GM06990 (cell line): ENCODE results near the gene B4GALNT3.

Source experiments
- DNase-seq: peaks from one replicate; pipeline ENCODE4 v3.0.0-alpha.2; 2011; ENCODE audit not compliant: insufficient read length; ENCODE audit errors: extremely low read depth
- H3K27me3 ChIP-seq: replicated peaks from 2 replicates; pipeline ENCODE4 v1.6.0; 2011; ENCODE audit warnings: low read length; ENCODE audit not compliant: control insufficient read depth, insufficient read depth
- H3K36me3 ChIP-seq: 2 replicates; pipeline ENCODE4 v1.5.1; 2011; ENCODE audit warnings: low read length; ENCODE audit not compliant: control insufficient read depth, insufficient read depth
- H3K4me3 ChIP-seq: replicated peaks from 2 replicates; pipeline ENCODE4 v1.5.1; 2011; ENCODE audit warnings: low read depth, mild to moderate bottlenecking, control low read depth, low read length
- CTCF ChIP-seq: IDR thresholded peaks from 2 replicates; pipeline ENCODE4 v1.5.1; 2011; ENCODE audit warnings: low read length, control low read depth, mild to moderate bottlenecking, inconsistent platforms; ENCODE audit not compliant: insufficient read depth, poor library complexity, severe bottlenecking

B4GALNT3 gene

GRCh38 chr12:530821-531220, 71.1 kb downstream of the B4GALNT3 start:
- no peak for TF ChIP-seq CTCF
- Histone ChIP-seq H3K4me3 (no peak overlapping the region), H3K36me3 (no peaks in the 10 kb centered on the region), H3K27me3 (peaks cover 2% of the 10 kb centered on the region)
- DNase-seq: no peak

GRCh38 chr12:531951-532585, 72.3 kb downstream of the B4GALNT3 start:
- H3K27me3 ChIP-seq: no peaks in the 10 kb centered on the region; the same call in none of the 2 replicates
- no peaks in the 10 kb centered on the region for H3K36me3 ChIP-seq
- TF ChIP-seq CTCF: no peak
- DNase-seq: no peak
- no peak overlapping the region for H3K4me3 ChIP-seq

GRCh38 chr12:532908-533565, 73.3 kb downstream of the B4GALNT3 start:
- TF ChIP-seq CTCF: no peak
- DNase-seq: no peak
- no peaks in the 10 kb centered on the region for H3K36me3 ChIP-seq
- H3K27me3 ChIP-seq: no peaks in the 10 kb centered on the region; the same call in 1 of the 2 replicates
- no peak overlapping the region for H3K4me3 ChIP-seq

GRCh38 chr12:533718-534117, 74.0 kb downstream of the B4GALNT3 start:
- no peak for DNase-seq
- H3K27me3 ChIP-seq: no peaks in the 10 kb centered on the region; the same call in none of the 2 replicates
- no peaks in the 10 kb centered on the region for H3K36me3 ChIP-seq
- TF ChIP-seq CTCF: no peak
- no peak overlapping the region for H3K4me3 ChIP-seq

GRCh38 chr12:534216-534615, 74.5 kb downstream of the B4GALNT3 start:
- no peak for DNase-seq

More at GRCh38 chr12:534216-534615, 74.5 kb downstream of the B4GALNT3 start:
- TF ChIP-seq CTCF: no peak
- no peaks in the 10 kb centered on the region; the same call in none of the 2 replicates for H3K27me3 ChIP-seq
- H3K4me3 ChIP-seq: no peak overlapping the region
- H3K36me3 ChIP-seq: no peaks in the 10 kb centered on the region
